D721Med (cell line): ENCODE data around the gene EGFR.

Experiments
- DNase-seq: peaks from one replicate; pipeline ENCODE4 v3.0.0; 2011; ENCODE audit warnings: low spot score; ENCODE audit not compliant: insufficient read length
- FAIRE-seq: peaks from 2 replicates; lab custom pipeline; 2011; peaks lifted over from hg19 to GRCh38; lab: Jason Lieb, UNC
- CTCF ChIP-seq: IDR thresholded peaks from 2 replicates; pipeline ENCODE4 v1.5.1; 2012; ENCODE audit warnings: mild to moderate bottlenecking, control low read depth; ENCODE audit not compliant: insufficient read depth; ENCODE audit errors: missing control alignments

Gene EGFR

GRCh38 chr7:55155351-55156117 lies 136.7 kb downstream of the EGFR start:
- no peak for DNase-seq
- no peak for FAIRE-seq
- no peak for TF ChIP-seq CTCF

GRCh38 chr7:55156919-55157763 lies 138.3 kb downstream of the EGFR start:
- no peak for DNase-seq
- no peak for TF ChIP-seq CTCF
- no peak for FAIRE-seq

GRCh38 chr7:55157764-55158105 lies 138.9 kb downstream of the EGFR start:
- TF ChIP-seq CTCF = no peak
- FAIRE-seq = no peak
- DNase-seq = no peak

DNA sequence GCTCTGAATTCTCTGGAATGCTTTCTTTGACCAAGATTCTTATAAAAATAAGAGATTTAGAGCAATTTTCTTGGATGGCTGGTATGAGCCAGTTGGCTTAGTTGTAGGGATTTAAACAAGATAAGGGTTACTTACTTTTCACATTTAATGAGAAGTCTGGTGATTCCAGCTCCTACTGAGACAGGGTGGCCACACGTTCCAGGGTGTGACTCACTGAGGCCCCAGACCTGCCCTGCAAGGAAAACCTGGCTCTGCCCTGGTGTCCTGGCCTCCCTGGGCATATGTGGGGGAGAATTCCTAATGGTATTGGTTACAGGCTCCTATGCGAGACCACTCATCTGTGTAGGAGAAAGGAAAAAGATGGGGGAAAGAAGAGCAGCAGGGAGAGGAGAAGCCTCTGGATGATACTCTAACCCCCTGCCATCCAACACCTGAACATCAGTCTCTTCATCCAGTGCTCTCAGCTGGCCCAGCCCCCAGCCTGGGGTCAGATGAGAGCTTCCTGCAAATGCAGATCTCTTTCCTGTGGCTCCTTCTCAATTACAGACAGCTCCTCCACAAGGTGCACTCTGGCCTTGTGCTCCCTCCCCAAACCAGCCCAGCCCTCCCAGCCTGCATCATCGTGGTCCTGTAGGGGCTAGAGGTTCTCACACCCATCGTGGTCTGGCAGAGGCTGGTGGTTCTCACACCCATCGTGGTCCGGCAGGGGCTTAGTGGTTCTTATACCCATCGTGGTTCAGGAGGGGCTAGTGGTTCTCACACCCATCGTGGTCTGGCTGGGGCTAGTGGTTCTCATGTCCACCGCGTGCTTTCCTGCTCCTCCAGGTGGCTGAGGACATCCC lies 139.9 kb downstream of the EGFR start:
- no peak for TF ChIP-seq CTCF
- DNase-seq (no peak), FAIRE-seq (no peak)

- TF ChIP-seq CTCF = no peak
- DNase-seq (no peak), FAIRE-seq (no peak)
Observed at GRCh38 chr7:55160539-55160938, 141.7 kb downstream of the EGFR start.

GRCh38 chr7:55161154-55161687 lies 142.4 kb downstream of the EGFR start:
- FAIRE-seq (no peak), DNase-seq (no peak)
- TF ChIP-seq CTCF = no peak
